Hepatocyte (in vitro differentiated cells): Measurements from ENCODE around the gene CAV2. TPM values are rescaled to one million over a fixed set of nuclear protein-coding genes. Genes with fewer than 3 reads are reported as not detected.

Experiments
- DNase-seq: peaks from one replicate; pipeline ENCODE4 v3.0.0-alpha.2; 2016; ENCODE audit warnings: low spot score
- H2AFZ ChIP-seq: fragments of 200-600 bp; sonication (generic); 2 replicates; pipeline ENCODE4 v1.6.0; 2016; ENCODE audit warnings: antibody characterized with exemption, mild to moderate bottlenecking
- H3K27ac ChIP-seq: fragments of 200-600 bp; sonication (generic); 2 replicates; pipeline ENCODE4 v1.5.1; 2016; ENCODE audit warnings: mild to moderate bottlenecking
- H3K27me3 ChIP-seq: fragments of 200-600 bp; sonication (generic); 2 replicates; pipeline ENCODE4 v1.6.1; 2016
- H3K36me3 ChIP-seq: fragments of 200-600 bp; sonication (generic); replicated peaks from 2 replicates; pipeline ENCODE4 v1.5.1; 2016; ENCODE audit warnings: low read depth; ENCODE audit not compliant: insufficient read depth
- H3K4me1 ChIP-seq: fragments of 200-600 bp; sonication (generic); 2 replicates; pipeline ENCODE4 v1.5.1; 2016; ENCODE audit warnings: mild to moderate bottlenecking, moderate library complexity; ENCODE audit not compliant: insufficient read depth
- H3K4me2 ChIP-seq: fragments of 200-600 bp; sonication (generic); 2 replicates; pipeline ENCODE4 v1.6.0; 2016
- H3K4me3 ChIP-seq: fragments of 200-600 bp; sonication (generic); 2 replicates; pipeline ENCODE4 v1.5.1; 2016; ENCODE audit warnings: mild to moderate bottlenecking
- H3K79me2 ChIP-seq: fragments of 200-600 bp; sonication (generic); 2 replicates; pipeline ENCODE4 v1.6.0; 2017; ENCODE audit warnings: mild to moderate bottlenecking
- H3K9me2 ChIP-seq: fragments of 200-600 bp; sonication (generic); replicated peaks from 2 replicates; pipeline ENCODE4 v1.6.0; 2017; ENCODE audit warnings: mild to moderate bottlenecking; ENCODE audit not compliant: insufficient read depth
- H3K9me3 ChIP-seq: fragments of 200-600 bp; sonication (generic); 2 replicates; pipeline ENCODE4 v1.5.1; 2016; ENCODE audit warnings: low read depth, mild to moderate bottlenecking
- H4K20me1 ChIP-seq: fragments of 200-600 bp; sonication (generic); 2 replicates; pipeline ENCODE4 v1.6.0; 2016; ENCODE audit warnings: mild to moderate bottlenecking; ENCODE audit not compliant: insufficient read depth, poor library complexity, severe bottlenecking
- CTCF ChIP-seq: fragments of 200-600 bp; sonication (generic); IDR thresholded peaks from 2 replicates; pipeline ENCODE4 v1.5.1; 2016; ENCODE audit warnings: antibody characterized with exemption, mild to moderate bottlenecking; ENCODE audit not compliant: poor library complexity
- EZH2 ChIP-seq: fragments of 200-600 bp; sonication (generic); IDR thresholded peaks from 2 replicates; pipeline ENCODE4 v1.6.1; 2016; ENCODE audit warnings: antibody characterized with exemption, mild to moderate bottlenecking, borderline replicate concordance
- EZH2phosphoT487 ChIP-seq: fragments of 200-600 bp; sonication (generic); IDR thresholded peaks from one replicate; pipeline ENCODE4 v1.6.1; 2018; ENCODE audit warnings: antibody characterized with exemption, mild to moderate bottlenecking, low read depth, moderate library complexity; ENCODE audit not compliant: unreplicated experiment, severe bottlenecking
- WGBS: methylation state at CpG from one replicate; pipeline ENCODE4 v1.1.6; 2016; ENCODE audit warnings: low lambda C conversion rate; ENCODE audit errors: missing lambda C conversion rate; 5-methylcytosine and 5-hydroxymethylcytosine counted together
- polyA plus RNA-seq: library from polyadenylated mRNA; unstranded; fragments of >200 nt; fragmentation: Nextera tagmentation; extraction: Ambion mirVana; gene quantifications from 2 replicates; pipeline ENCODE4 v1.2.1, GENCODE V29; 2016
- total RNA-seq: library from RNA; depleted of rRNA; stranded (reverse); fragments of >200 nt; gene quantifications from 2 replicates; pipeline ENCODE4 v1.2.3, GENCODE V29; 2014

The CAV2 gene
- total and polyA plus RNA-seq, 2 experiments from 2014 or later: 49.2 to 53.0 TPM

DNA sequence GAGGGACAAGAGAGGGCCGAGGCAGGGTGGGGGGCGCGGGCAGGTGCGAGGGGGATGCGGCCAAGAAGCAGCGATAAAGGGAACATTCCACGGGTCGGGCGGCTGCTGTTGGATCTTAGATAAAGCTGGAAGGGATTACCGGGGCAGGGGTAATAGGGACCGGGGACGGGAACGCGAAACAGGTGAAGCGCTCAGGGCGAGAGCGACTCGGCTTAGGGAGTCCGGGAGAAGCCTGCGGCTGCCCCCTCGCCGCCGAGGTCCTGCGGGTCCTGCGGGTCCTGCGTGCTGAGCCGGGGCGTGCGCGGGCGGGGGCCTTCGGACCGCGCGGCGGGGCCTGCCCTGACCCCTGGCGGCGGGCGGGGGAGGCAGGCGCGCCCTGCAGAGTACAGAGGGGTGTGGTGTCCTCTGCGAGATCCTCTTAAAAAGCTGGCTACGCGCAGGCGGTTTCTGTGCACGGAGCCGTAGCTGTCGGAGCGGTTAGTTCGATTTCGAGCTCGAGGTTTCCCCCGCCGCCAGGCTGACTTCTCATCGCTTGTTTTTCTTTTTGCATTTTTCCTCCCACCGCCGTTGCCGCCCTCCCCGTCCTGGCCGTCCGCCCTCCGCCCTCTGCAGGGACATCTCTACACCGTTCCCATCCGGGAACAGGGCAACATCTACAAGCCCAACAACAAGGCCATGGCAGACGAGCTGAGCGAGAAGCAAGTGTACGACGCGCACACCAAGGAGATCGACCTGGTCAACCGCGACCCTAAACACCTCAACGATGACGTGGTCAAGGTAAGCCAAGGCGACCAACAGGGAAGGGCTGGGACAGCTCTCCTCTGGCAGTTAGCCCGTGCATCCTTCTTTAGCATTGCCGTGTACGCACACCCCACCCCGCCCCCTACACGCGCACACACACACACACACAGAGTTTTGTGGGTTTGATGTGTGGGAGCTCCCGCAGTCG is 26.6 kb downstream of the CAV2 start:
- no peaks in the 10 kb centered on the region for H3K9me2 ChIP-seq
- H3K4me1 ChIP-seq: peaks cover 17% of the 10 kb centered on the region
- peak overlapping the region; percentile 98 for H3K4me2 ChIP-seq
- no peaks in the 10 kb centered on the region for H4K20me1 ChIP-seq
- no peaks in the 10 kb centered on the region for H3K36me3 ChIP-seq
- no peaks in the 10 kb centered on the region for H3K27me3 ChIP-seq
- no peaks in the 10 kb centered on the region for H3K79me2 ChIP-seq
- H3K4me3 ChIP-seq: peak overlapping the region; percentile 72
- no peak for TF ChIP-seq EZH2phosphoT487
- TF ChIP-seq EZH2: no peak
- TF ChIP-seq CTCF: peak; percentile 62
- H3K27ac ChIP-seq: peak overlapping the region; percentile 46
- 4% methylated on average over 49 of the region's 83 CpGs for WGBS
- peak overlapping the region; percentile 81 for H2AFZ ChIP-seq
- no peaks in the 10 kb centered on the region for H3K9me3 ChIP-seq
- peak; percentile 88 for DNase-seq

DNA sequence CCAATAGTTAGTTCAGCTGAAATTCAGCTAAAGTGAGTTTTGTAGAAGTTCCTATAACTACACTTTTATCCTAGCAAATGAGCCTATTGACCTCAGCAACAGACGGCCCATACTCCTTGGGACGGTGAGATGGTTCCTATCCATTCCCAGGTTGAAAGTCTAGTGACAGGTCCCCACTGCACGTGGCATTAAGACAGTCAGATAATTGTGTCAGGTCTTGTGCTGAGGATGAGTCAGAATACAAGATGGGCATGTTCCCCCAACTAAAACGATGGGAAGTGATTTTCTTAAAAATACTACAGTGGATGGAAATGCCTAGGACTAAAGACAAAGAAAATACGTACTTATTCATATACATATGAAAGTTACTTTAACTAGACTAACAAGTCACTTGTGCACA is 27.4 kb downstream of the CAV2 start:
- peak overlapping the region; percentile 81 for H2AFZ ChIP-seq
- no peak overlapping the region for H3K27ac ChIP-seq
- no peaks in the 10 kb centered on the region for H3K79me2 ChIP-seq
- no peak for TF ChIP-seq EZH2phosphoT487
- peak overlapping the region; percentile 98 for H3K4me2 ChIP-seq
- DNase-seq: no peak
- H3K9me3 ChIP-seq: no peaks in the 10 kb centered on the region
- peaks cover 17% of the 10 kb centered on the region for H3K4me1 ChIP-seq
- H3K4me3 ChIP-seq: peak overlapping the region; percentile 72
- WGBS: 50% methylated on average over 5 of the region's 5 CpGs
- H3K36me3 ChIP-seq: no peaks in the 10 kb centered on the region
- H3K9me2 ChIP-seq: no peaks in the 10 kb centered on the region
- no peaks in the 10 kb centered on the region for H4K20me1 ChIP-seq
- H3K27me3 ChIP-seq: no peaks in the 10 kb centered on the region

DNA sequence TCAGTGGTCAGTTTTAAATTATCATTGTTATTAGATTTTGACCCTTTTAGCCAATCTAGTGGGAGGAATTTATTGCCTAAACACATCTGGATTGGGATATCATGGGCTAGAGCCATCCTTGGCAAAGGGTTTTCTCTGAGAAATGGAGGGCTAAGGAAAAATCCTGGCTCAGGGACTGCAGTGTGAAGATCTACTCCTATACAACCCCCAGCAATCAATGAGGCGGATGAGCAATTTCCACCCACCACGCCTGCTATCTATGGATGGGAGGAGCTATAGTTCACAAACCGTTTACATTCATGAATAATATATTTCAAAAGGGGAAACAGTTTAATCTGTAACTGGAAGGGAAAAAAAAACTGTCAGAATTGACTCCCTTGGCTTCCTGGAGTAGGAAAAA is 28.0 kb downstream of the CAV2 start:
- no peaks in the 10 kb centered on the region for H3K9me2 ChIP-seq
- H4K20me1 ChIP-seq: no peaks in the 10 kb centered on the region

More for the DNA sequence above, 28.0 kb downstream of the CAV2 start:
- H3K4me2 ChIP-seq: peak overlapping the region; percentile 98
- no peaks in the 10 kb centered on the region for H3K36me3 ChIP-seq
- 71% methylated on average over 3 of the region's 3 CpGs for WGBS
- no peaks in the 10 kb centered on the region for H3K9me3 ChIP-seq
- no peaks in the 10 kb centered on the region for H3K27me3 ChIP-seq
- DNase-seq: no peak
- no peak overlapping the region for H2AFZ ChIP-seq
- H3K27ac ChIP-seq: peak overlapping the region; percentile 32
- H3K4me3 ChIP-seq: no peak overlapping the region
- no peak for TF ChIP-seq EZH2phosphoT487
- no peak for TF ChIP-seq CTCF
- TF ChIP-seq EZH2: no peak
- H3K79me2 ChIP-seq: no peaks in the 10 kb centered on the region
- H3K4me1 ChIP-seq: peaks cover 17% of the 10 kb centered on the region
